HPDE6-E6E7 (cell line): ENCODE results near the gene LPCAT2.
"Not testable (repeated sequence)": the region's sequence is repeated elsewhere in the genome, so short reads cannot be mapped to it uniquely, and the experiment has no call there.

ENCODE experiments used
- DNase-seq: peaks from one replicate; pipeline ENCODE4 v3.0.0; 2011; ENCODE audit warnings: missing footprints; ENCODE audit errors: extremely low spot score

The LPCAT2 gene

GRCh38 chr16:55605754-55606336 lies 97.0 kb downstream of the LPCAT2 start:
- DNase-seq = no peak

GRCh38 chr16:55613613-55614335 lies 104.9 kb downstream of the LPCAT2 start:
- DNase-seq = no peak

- DNase-seq = no peak
Observed at GRCh38 chr16:55615071-55615470, 106.2 kb downstream of the LPCAT2 start.

GRCh38 chr16:55615670-55616069 lies 106.8 kb downstream of the LPCAT2 start:
- DNase-seq = not testable (repeated sequence)

- no peak for DNase-seq
Observed at GRCh38 chr16:55621771-55622170, 112.9 kb downstream of the LPCAT2 start.

GRCh38 chr16:55622272-55622671 lies 113.4 kb downstream of the LPCAT2 start:
- DNase-seq = no peak

GRCh38 chr16:55622930-55623561 lies 114.2 kb downstream of the LPCAT2 start:
- peak; percentile 51 for DNase-seq

- DNase-seq = no peak
Observed at GRCh38 chr16:55623640-55624039, 114.8 kb downstream of the LPCAT2 start.

GRCh38 chr16:55624696-55625095 lies 115.8 kb downstream of the LPCAT2 start:
- no peak for DNase-seq

GRCh38 chr16:55625843-55626242 lies 117.0 kb downstream of the LPCAT2 start:
- DNase-seq = no peak

- no peak for DNase-seq
Observed at GRCh38 chr16:55628306-55628968, 119.6 kb downstream of the LPCAT2 start.

- DNase-seq = no peak
Observed at GRCh38 chr16:55630774-55631173, 121.9 kb downstream of the LPCAT2 start.

GRCh38 chr16:55632259-55632658 lies 123.4 kb downstream of the LPCAT2 start:
- no peak for DNase-seq

- DNase-seq = no peak
Observed at GRCh38 chr16:55634193-55634592, 125.3 kb downstream of the LPCAT2 start.
